ENCODE results near the gene TRPC4. TPM values are rescaled to one million over a fixed set of nuclear protein-coding genes. Genes with fewer than 3 reads are reported as not detected.
"Not testable (repeated sequence)": the region's sequence is repeated elsewhere in the genome, so short reads cannot be mapped to it uniquely, and the experiment has no call there.

TRPC4 gene
- total RNA-seq, 1 experiment from 2014 or later, result 0.10 TPM

DNA sequence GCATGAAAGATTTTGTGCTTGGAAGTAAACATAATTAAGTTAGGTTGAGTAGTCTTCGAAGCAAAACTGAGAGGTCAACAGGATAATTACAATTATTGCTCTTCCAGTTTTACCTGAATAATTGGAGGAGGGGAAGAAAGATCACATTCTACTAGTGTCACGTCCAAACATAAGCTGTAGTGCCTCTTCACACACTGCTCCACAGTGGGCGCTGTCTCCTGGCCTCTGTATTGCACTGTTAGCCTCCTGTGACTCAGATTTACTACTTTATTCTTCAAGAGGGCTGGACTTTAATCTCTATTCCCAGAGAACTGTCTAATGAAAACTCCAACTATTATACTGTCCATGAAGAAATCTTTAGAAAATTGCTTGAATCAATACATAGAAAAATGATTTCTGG lies 62.9 kb downstream of the TRPC4 start:
- no peak overlapping the region for H3K4me3 ChIP-seq (ENCODE audit: low read depth in 2 of 2, low read length in 2 of 2)
- CTCF ChIA-PET, result no interaction called here
- intact Hi-C loops (cut with micrococcal nuclease; ENCODE audit: unreplicated experiment), result no loop called here
- in situ Hi-C loops (cut with HindIII; ENCODE audit: low pct_unique_long_range_greater_than_20kb, low sequenced_read_pairs), result no loop called here
- POLR2A ChIA-PET, result no interaction called here
- H3K27me3 ChIP-seq (ENCODE audit: control insufficient read depth, insufficient read depth, low read length), result no peaks in the 10 kb centered on the region
- no TSS peak for BruUV-seq (replicated peaks)
- no peak for ATAC-seq
- H3K9me3 ChIP-seq (ENCODE audit: control insufficient read depth, insufficient read depth, low read depth, low read length), result no peaks in the 10 kb centered on the region
- H3K36me3 ChIP-seq (ENCODE audit: control insufficient read depth, insufficient read depth, low read length), result no peaks in the 10 kb centered on the region
- no peak for DNase-seq (ENCODE audit: low read depth, low spot score)
- H3K27ac ChIP-seq (ENCODE audit: low read length), result no peak overlapping the region
- TF ChIP-seq, protein P1, sequence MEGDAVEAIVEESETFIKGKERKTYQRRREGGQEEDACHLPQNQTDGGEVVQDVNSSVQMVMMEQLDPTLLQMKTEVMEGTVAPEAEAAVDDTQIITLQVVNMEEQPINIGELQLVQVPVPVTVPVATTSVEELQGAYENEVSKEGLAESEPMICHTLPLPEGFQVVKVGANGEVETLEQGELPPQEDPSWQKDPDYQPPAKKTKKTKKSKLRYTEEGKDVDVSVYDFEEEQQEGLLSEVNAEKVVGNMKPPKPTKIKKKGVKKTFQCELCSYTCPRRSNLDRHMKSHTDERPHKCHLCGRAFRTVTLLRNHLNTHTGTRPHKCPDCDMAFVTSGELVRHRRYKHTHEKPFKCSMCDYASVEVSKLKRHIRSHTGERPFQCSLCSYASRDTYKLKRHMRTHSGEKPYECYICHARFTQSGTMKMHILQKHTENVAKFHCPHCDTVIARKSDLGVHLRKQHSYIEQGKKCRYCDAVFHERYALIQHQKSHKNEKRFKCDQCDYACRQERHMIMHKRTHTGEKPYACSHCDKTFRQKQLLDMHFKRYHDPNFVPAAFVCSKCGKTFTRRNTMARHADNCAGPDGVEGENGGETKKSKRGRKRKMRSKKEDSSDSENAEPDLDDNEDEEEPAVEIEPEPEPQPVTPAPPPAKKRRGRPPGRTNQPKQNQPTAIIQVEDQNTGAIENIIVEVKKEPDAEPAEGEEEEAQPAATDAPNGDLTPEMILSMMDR (IDR thresholded peaks at IDR 0.05), result no peak
- no peak for TF ChIP-seq POLR2AphosphoS5 (IDR thresholded peaks at IDR 0.05; ENCODE audit: low read depth, low read length)
- no peak for TF ChIP-seq SIN3A (IDR thresholded peaks at IDR 0.05; ENCODE audit: borderline replicate concordance, insufficient read depth, low read depth, low read length)
- TF ChIP-seq, protein P2, sequence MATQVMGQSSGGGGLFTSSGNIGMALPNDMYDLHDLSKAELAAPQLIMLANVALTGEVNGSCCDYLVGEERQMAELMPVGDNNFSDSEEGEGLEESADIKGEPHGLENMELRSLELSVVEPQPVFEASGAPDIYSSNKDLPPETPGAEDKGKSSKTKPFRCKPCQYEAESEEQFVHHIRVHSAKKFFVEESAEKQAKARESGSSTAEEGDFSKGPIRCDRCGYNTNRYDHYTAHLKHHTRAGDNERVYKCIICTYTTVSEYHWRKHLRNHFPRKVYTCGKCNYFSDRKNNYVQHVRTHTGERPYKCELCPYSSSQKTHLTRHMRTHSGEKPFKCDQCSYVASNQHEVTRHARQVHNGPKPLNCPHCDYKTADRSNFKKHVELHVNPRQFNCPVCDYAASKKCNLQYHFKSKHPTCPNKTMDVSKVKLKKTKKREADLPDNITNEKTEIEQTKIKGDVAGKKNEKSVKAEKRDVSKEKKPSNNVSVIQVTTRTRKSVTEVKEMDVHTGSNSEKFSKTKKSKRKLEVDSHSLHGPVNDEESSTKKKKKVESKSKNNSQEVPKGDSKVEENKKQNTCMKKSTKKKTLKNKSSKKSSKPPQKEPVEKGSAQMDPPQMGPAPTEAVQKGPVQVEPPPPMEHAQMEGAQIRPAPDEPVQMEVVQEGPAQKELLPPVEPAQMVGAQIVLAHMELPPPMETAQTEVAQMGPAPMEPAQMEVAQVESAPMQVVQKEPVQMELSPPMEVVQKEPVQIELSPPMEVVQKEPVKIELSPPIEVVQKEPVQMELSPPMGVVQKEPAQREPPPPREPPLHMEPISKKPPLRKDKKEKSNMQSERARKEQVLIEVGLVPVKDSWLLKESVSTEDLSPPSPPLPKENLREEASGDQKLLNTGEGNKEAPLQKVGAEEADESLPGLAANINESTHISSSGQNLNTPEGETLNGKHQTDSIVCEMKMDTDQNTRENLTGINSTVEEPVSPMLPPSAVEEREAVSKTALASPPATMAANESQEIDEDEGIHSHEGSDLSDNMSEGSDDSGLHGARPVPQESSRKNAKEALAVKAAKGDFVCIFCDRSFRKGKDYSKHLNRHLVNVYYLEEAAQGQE (IDR thresholded peaks at IDR 0.05; ENCODE audit: insufficient read depth in 1 of 2, low read depth in 2 of 2, low read length in 1 of 2), result no peak
- TF ChIP-seq TCF7L2 (IDR thresholded peaks at IDR 0.05; ENCODE audit: low read depth, low read length), result no peak
- no peaks in the 10 kb centered on the region for H3K4me1 ChIP-seq (ENCODE audit: control insufficient read depth, insufficient read depth, low read length)

DNA sequence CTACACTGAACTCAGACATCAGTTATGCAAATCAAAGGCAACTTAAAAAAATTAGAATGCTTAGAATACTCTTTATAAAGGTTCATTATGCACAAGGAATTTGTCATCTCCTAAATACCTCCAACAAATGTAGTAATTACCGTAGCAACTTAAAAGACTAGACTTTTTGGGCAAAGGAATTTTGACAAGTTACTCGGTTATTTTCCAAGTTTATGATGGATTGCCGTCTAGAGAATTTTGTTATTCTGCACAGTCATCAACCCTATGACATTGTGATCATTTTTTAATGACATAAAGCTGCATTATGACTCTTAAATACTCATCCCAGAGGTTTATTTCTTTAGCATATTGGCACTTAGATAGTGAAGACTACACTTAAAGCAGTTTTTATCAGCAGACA lies 71.9 kb downstream of the TRPC4 start:
- DNase-seq (ENCODE audit: low read depth, low spot score) (no peak), ATAC-seq (no peak)
- intact Hi-C loops (cut with micrococcal nuclease; ENCODE audit: unreplicated experiment) (no loop called here), in situ Hi-C loops (cut with HindIII; ENCODE audit: low pct_unique_long_range_greater_than_20kb, low sequenced_read_pairs) (no loop called here)
- no peaks in the 10 kb centered on the region for H3K9me3 ChIP-seq (ENCODE audit: control insufficient read depth, insufficient read depth, low read depth, low read length)
- BruUV-seq (replicated peaks), result no TSS peak
- ChIA-PET CTCF (no interaction called here), POLR2A (no interaction called here)
- TF ChIP-seq, protein P1 (IDR thresholded peaks at IDR 0.05), result no peak
- no peak for TF ChIP-seq POLR2AphosphoS5 (IDR thresholded peaks at IDR 0.05; ENCODE audit: low read depth, low read length)
- TF ChIP-seq SIN3A (IDR thresholded peaks at IDR 0.05; ENCODE audit: borderline replicate concordance, insufficient read depth, low read depth, low read length), result no peak
- no peak for TF ChIP-seq TCF7L2 (IDR thresholded peaks at IDR 0.05; ENCODE audit: low read depth, low read length)
- TF ChIP-seq, protein P2 (IDR thresholded peaks at IDR 0.05; ENCODE audit: insufficient read depth in 1 of 2, low read depth in 2 of 2, low read length in 1 of 2), result no peak
- no peak overlapping the region for H3K4me3 ChIP-seq (ENCODE audit: low read depth in 2 of 2, low read length in 2 of 2)
- no peak overlapping the region for H3K27ac ChIP-seq (ENCODE audit: low read length)
- H3K27me3 ChIP-seq (ENCODE audit: control insufficient read depth, insufficient read depth, low read length), result no peaks in the 10 kb centered on the region
- H3K4me1 ChIP-seq (ENCODE audit: control insufficient read depth, insufficient read depth, low read length), result no peaks in the 10 kb centered on the region
- no peaks in the 10 kb centered on the region for H3K36me3 ChIP-seq (ENCODE audit: control insufficient read depth, insufficient read depth, low read length)

DNA sequence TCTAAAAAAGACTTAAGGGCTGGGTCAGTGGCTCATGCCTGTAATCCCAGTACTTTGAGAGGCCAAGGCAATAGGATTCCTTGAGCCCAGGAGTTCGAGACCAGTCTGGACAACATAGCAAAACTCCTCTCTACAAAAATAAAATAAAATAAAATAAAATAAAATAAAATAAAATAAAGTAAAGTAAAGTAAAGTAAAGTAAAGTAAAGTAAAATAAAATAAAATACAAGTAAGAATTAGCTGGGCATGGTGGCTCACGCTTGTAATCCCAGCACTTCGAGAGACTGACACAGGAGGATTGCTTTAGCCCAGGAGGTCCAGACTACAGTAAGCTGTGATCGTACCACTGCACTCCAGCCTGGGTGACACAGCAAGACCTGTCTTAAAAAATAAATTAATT lies 72.8 kb downstream of the TRPC4 start:
- H3K36me3 ChIP-seq (ENCODE audit: control insufficient read depth, insufficient read depth, low read length); H3K27ac ChIP-seq (ENCODE audit: low read length); POLR2A ChIA-PET; in situ Hi-C loops (cut with HindIII; ENCODE audit: low pct_unique_long_range_greater_than_20kb, low sequenced_read_pairs); H3K4me1 ChIP-seq (ENCODE audit: control insufficient read depth, insufficient read depth, low read length); CTCF ChIA-PET; ATAC-seq; intact Hi-C loops (cut with micrococcal nuclease; ENCODE audit: unreplicated experiment); H3K4me3 ChIP-seq (ENCODE audit: low read depth in 2 of 2, low read length in 2 of 2); H3K9me3 ChIP-seq (ENCODE audit: control insufficient read depth, insufficient read depth, low read depth, low read length); DNase-seq (ENCODE audit: low read depth, low spot score); BruUV-seq (replicated peaks); H3K27me3 ChIP-seq (ENCODE audit: control insufficient read depth, insufficient read depth, low read length): not testable (repeated sequence)
